GM21447 (cell line): ENCODE results near the gene SLC6A15.

Experiments used
- ATAC-seq: cut with Tn5 transposase; IDR thresholded peaks from one replicate; pipeline ENCODE4 v1.9.1; 2021; ENCODE audit not compliant: unreplicated experiment

SLC6A15 gene

GRCh38 chr12:84912198-84913128 lies at the start of gene SLC6A15:
Gene SLC6A15 (minus strand): TSS chr12:84912799. CDS start chr12:84892120, 20,679 bp downstream.
- no peak for ATAC-seq

DNA sequence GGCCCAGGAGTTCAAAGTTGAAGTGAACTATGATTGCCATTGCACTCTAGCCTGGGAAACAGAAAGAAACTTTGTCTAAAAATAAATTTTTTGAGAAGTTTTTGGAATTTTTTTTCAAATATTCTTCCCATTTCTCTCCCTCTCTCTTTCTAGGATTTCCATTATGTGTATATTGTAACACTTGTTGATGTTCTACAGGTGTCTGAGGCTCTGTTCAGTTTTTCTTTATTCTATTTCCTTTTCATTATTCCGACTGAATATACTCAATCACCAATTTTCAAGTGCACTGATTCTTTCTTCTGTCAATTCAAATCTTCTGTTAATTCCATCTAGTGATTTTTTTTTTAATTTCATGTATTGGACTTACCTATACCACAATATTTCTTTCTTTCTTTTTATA lies 48.3 kb upstream of the SLC6A15 start:
- ATAC-seq, result no peak

- ATAC-seq, result no peak
Measured at GRCh38 chr12:84955298-84955697, 42.7 kb upstream of the SLC6A15 start.

GRCh38 chr12:84954415-84954814 lies 41.8 kb upstream of the SLC6A15 start:
- ATAC-seq, result no peak

DNA sequence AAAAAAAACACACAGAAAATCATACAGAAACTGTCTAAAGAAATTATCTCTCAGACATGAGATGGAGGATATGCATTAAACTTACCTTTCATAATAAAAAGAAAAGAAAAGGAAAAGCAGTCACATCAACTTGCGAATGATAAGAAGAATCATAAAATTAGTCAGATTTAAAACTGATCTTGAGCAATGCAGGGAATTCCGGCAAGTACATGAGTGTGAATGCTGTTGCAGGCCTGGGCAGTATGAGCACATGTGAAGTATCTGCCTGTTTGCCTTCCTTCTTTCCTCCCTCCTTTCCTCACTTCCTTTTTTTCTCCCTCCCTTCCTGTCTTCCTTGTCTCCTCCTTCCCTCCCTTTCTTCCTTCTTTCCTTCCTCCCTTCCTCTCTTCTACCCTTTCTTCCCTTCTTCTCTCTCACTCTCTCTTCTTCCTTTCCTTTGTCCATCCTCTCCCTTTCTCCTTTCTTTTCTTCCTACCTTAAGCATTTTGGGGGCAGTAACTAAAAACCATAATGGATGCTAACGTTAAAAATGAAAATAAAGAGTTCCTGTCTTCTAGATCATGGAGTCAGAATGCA lies 38.5 kb upstream of the SLC6A15 start:
- ATAC-seq, result no peak

- ATAC-seq, result no peak
Measured at GRCh38 chr12:84946753-84947152, 34.2 kb upstream of the SLC6A15 start.

- ATAC-seq, result no peak
Measured at GRCh38 chr12:84937415-84937814, 24.8 kb upstream of the SLC6A15 start.

DNA sequence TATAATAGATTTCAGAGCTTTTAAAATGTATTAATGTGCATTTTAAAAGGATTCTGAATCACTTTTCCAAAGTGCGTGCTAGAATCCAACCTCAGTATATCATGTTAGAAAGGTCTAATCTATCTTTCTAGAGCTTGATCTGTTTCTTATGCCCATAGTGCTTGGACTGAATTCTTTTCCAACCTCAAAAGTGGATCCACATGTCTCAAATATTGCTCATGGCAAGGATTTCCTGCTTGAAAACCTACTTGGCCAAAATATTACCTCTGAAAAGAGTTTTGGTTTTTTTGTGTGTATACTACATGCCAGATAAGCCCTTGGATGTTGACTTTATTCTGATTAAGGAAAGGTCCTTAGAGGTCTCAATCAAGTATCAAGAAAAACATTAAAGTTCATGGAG lies 16.9 kb upstream of the SLC6A15 start:
- no peak for ATAC-seq

DNA sequence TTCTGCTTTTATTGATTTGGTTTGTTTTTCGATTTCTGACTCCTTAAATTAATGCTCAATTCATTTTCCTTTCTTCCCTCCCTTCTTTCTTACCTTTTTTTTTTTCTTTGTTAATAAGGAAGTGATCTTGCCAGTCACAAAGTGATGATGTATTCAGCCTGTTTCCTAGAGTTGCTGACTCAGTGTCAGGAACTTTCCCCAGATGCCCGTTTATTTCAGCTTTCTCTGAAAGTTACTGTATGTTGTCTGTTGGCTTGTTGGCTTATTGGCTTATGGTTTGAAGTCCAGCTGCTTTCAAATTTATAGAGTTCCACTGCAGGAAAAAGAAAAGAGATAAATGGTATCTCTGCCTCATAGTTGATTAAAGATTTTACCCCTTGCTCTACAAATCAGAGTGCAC lies 12.4 kb upstream of the SLC6A15 start:
- ATAC-seq, result no peak

DNA sequence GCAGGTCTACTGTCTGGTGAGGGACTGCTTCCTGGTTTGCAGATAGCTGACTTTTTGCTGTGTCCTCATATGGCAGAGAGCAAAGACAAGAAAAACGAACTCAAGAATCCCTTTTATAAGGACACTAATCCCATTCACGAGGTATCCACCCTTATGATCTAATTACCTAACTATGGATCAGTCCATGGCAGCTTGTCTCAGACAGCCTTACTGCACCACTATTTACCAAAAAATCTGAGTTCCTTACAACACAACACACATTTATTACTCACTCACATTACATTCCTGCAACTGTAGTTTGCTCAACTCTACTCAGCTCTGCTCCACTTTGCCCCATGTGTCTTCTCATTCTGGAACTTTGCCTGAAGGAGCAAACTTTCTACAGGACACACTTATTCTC lies 10.1 kb upstream of the SLC6A15 start:
- ATAC-seq, result no peak

- no peak for ATAC-seq
Measured at GRCh38 chr12:84920331-84920730, 7.7 kb upstream of the SLC6A15 start.

DNA sequence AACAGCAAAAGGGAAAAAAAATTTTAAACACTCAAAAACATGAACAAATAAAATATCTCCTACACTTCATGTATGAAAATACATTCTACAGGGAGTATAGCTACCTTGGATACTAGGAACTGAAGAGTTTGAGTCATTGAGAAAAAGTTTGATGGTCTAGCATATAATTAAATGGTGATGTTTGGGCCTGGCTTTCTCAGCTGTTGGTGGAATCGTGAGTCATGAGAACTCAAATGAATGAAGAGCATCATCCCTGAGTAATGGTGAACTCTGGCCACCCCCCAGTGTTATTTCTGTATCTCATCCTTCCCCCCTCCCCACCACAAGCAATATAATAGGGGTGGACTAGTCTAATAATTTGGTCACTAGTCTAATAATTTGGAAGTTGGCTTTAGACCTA lies 6.7 kb upstream of the SLC6A15 start:
- no peak for ATAC-seq

DNA sequence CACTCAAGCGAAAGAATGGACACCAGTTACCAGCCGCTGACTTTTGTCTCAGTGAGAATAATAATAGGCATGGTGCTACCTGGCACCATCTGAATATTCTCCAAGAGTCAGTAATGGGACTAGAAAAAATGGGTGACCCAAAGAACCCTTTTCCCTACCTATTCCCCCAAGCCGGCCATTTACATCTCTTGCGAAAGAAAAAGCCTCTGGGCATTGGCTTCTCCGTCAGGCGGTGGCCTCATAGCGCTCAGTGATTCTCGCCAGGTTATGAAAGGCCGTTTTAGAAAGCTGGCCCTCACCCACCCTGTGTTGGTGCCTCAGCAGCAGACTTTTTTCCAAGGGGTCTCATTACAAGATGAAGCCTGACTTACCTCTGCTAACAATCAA lies 523 bp upstream of the SLC6A15 start:
- no peak for ATAC-seq

- ATAC-seq, result no peak
Measured at GRCh38 chr12:84911271-84912197, 1.1 kb downstream of the SLC6A15 start.

GRCh38 chr12:84910549-84911241 lies 1.9 kb downstream of the SLC6A15 start:
- no peak for ATAC-seq

DNA sequence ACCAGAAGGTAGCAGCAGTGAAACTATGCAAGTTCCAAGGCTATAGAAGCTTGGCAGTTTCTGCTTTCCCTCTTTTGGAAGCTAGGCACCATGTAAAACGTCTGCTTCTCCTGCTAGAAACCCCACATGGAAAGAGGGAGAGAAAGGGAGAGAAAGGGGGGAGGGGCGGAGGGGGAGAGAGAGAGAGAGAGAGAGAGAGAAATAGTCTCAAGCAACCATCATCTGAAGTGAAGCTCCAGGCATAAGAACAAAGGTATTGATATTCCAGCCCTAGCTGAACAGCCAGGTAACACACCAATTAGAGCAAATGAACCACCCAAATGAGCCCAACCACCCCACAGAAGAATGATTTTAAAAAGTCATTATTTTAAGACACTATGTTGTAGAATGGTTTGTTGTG lies 8.5 kb downstream of the SLC6A15 start:
- ATAC-seq, result no peak

DNA sequence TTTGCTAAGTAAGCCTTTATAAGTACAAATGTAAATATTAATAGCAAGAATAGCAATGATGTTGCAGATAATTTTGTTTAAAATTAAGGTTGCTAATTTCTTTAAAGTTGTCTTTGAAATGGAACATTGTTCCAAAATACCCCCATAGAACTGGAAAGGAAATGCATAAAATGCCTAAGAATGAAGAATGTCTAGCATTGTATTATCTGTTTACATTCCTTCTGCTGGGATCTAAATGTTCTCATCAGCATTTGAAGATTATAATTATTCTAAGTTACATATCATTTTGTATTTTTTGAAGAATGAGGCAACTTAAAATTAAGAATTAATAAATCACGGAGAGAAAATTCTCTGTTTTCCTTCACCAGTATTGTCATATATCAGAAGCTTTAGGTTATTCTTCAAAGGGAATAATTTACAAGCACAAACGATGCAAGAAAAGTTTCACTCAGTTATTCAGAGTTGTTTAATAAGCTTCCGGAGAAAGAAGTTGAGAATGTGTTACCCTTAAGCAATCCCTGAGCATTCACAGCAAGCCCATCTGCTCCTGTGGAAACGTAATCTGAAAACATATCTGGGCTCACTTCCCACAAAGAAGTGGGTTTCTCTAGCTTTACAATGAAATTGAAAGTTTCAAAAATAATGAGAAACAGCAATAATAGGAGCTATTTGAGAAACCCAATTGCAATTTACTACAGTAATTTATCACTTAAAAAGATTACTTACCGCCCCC lies 21.3 kb downstream of the SLC6A15 start:
- ATAC-seq, result no peak

GRCh38 chr12:84889818-84890217 lies 22.8 kb downstream of the SLC6A15 start:
- no peak for ATAC-seq

DNA sequence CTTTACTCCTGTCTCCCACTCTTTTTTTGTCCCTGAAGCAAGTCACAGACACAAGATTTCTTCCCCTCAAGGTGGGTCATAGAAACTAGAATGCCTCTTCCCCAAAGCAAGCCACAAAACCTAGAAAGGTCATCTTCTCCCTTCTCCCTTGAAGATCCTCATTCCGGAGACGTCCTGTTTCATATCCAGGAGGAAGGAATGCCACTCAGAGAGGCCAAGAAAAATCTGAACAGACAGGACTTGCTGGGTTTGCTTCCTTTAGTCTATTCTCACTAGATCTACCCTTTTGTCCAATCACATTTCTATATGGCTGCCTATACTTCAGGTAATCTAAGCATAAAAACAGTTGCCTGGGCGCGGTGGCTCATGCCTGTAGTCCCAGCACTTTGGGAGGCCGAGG lies 23.7 kb downstream of the SLC6A15 start:
- no peak for ATAC-seq

DNA sequence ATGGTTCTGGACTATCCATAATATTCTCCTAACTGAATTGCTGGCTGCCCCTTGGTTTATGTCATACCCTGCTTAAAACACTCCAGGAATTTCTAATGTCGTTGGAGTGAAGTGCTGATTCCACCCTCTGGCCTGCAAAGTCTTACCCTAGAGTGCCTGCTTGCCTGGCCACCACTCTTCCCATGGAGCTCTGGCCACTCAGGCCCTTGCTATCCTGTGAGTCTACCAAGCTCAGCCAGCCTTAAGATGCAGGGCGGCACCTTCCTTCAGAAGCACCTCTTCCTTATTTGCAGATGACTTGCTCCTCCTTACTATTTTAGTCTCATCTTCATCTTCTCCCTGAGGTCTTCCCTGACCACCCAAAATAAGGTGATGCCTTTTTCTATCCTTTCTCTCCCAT lies 35.3 kb downstream of the SLC6A15 start:
- no peak for ATAC-seq
